ENCODE results near the gene PRKCE.
"Not testable (repeated sequence)": the region's sequence is repeated elsewhere in the genome, so short reads cannot be mapped to it uniquely, and the experiment has no call there.

The PRKCE gene

GRCh38 chr2:45669032-45669486, 17.6 kb downstream of the PRKCE start:
- no peak for DNase-seq (ENCODE audit: low read depth)

GRCh38 chr2:45670646-45671045, 19.2 kb downstream of the PRKCE start:
- no peak for DNase-seq (ENCODE audit: low read depth)

GRCh38 chr2:45672138-45672537, 20.7 kb downstream of the PRKCE start:
- no peak for DNase-seq (ENCODE audit: low read depth)

- DNase-seq (ENCODE audit: low read depth): no peak
These were observed 22.8 kb downstream of the PRKCE start for GRCh38 chr2:45674035-45674816.

GRCh38 chr2:45675263-45675812, 23.9 kb downstream of the PRKCE start:
- DNase-seq (ENCODE audit: low read depth): no peak

GRCh38 chr2:45676088-45676487, 24.6 kb downstream of the PRKCE start:
- no peak for DNase-seq (ENCODE audit: low read depth)

- no peak for DNase-seq (ENCODE audit: low read depth)
These were observed 27.4 kb downstream of the PRKCE start for GRCh38 chr2:45678791-45679348.

GRCh38 chr2:45680351-45680967, 29.0 kb downstream of the PRKCE start:
- DNase-seq (ENCODE audit: low read depth): no peak

- DNase-seq (ENCODE audit: low read depth): no peak
These were observed 30.2 kb downstream of the PRKCE start for GRCh38 chr2:45681675-45682074.

GRCh38 chr2:45683292-45683691, 31.8 kb downstream of the PRKCE start:
- DNase-seq (ENCODE audit: low read depth): no peak

GRCh38 chr2:45684756-45685155, 33.3 kb downstream of the PRKCE start:
- no peak for DNase-seq (ENCODE audit: low read depth)

GRCh38 chr2:45685260-45685659, 33.8 kb downstream of the PRKCE start:
- DNase-seq (ENCODE audit: low read depth): no peak

- DNase-seq (ENCODE audit: low read depth): no peak
These were observed 36.5 kb downstream of the PRKCE start for GRCh38 chr2:45687964-45688363.

- DNase-seq (ENCODE audit: low read depth): no peak
These were observed 37.2 kb downstream of the PRKCE start for GRCh38 chr2:45688479-45689298.

- no peak for DNase-seq (ENCODE audit: low read depth)
These were observed 38.8 kb downstream of the PRKCE start for GRCh38 chr2:45690231-45690630.

- DNase-seq (ENCODE audit: low read depth): no peak
These were observed 39.9 kb downstream of the PRKCE start for GRCh38 chr2:45691171-45691999.

- DNase-seq (ENCODE audit: low read depth): no peak
These were observed 41.1 kb downstream of the PRKCE start for GRCh38 chr2:45692566-45692965.

- DNase-seq (ENCODE audit: low read depth): not testable (repeated sequence)
These were observed 44.1 kb downstream of the PRKCE start for GRCh38 chr2:45695480-45696007.

- no peak for DNase-seq (ENCODE audit: low read depth)
These were observed 45.2 kb downstream of the PRKCE start for GRCh38 chr2:45696708-45697107.

GRCh38 chr2:45697190-45697589, 45.7 kb downstream of the PRKCE start:
- no peak for DNase-seq (ENCODE audit: low read depth)

GRCh38 chr2:45698554-45698953, 47.1 kb downstream of the PRKCE start:
- no peak for DNase-seq (ENCODE audit: low read depth)
